HepG2 (cell line): Measurements from ENCODE around the gene AKR1C4. TPM values are rescaled to one million over a fixed set of nuclear protein-coding genes. Genes with fewer than 3 reads are reported as not detected.

Source experiments
- ATAD3A ChIP-seq: sonication (generic); formaldehyde crosslinking; IDR thresholded peaks from 2 replicates; pipeline ENCODE4 v1.4.0; 2020; ENCODE audit warnings: missing genetic modification reagents
- CSRNP1 ChIP-seq: sonication (generic); formaldehyde crosslinking; IDR thresholded peaks from 2 replicates; pipeline ENCODE4 v1.8.1; 2023; ENCODE audit warnings: mild to moderate bottlenecking, missing genetic modification reagents
- HDAC2 ChIP-seq: sonication (generic); formaldehyde crosslinking; IDR thresholded peaks from 2 replicates; pipeline ENCODE4 v1.4.0; 2020; ENCODE audit warnings: missing genetic modification reagents
- HES4 ChIP-seq: sonication (generic); formaldehyde crosslinking; IDR thresholded peaks from 2 replicates; pipeline ENCODE4 v1.9.0; 2021; ENCODE audit warnings: mild to moderate bottlenecking, missing genetic modification reagents, borderline replicate concordance
- HMG20A ChIP-seq: IDR thresholded peaks from 2 replicates; pipeline ENCODE4 v1.6.1; 2016; ENCODE audit warnings: borderline replicate concordance
- MYNN ChIP-seq: sonication (generic); formaldehyde crosslinking; IDR thresholded peaks from 2 replicates; pipeline ENCODE4 v1.4.0; 2020; ENCODE audit warnings: mild to moderate bottlenecking, low read depth, missing genetic modification reagents
- NFIB ChIP-seq: sonication (generic); formaldehyde crosslinking; IDR thresholded peaks from 2 replicates; pipeline ENCODE4 v1.9.0; 2021; ENCODE audit warnings: missing genetic modification reagents, mild to moderate bottlenecking, borderline replicate concordance
- NR1H2 ChIP-seq: sonication (generic); formaldehyde crosslinking; IDR thresholded peaks from 2 replicates; pipeline ENCODE4 v1.8.1; 2022; ENCODE audit warnings: low read depth, missing genetic modification reagents, borderline replicate concordance
- PAF1 ChIP-seq: IDR thresholded peaks from 2 replicates; pipeline ENCODE4 v1.6.1; 2016; ENCODE audit warnings: missing genetic modification reagents, missing compliant biosample characterization
- RCOR2 ChIP-seq: IDR thresholded peaks from 2 replicates; pipeline ENCODE4 v1.6.1; 2016; ENCODE audit warnings: missing biosample characterization, missing genetic modification reagents
- SALL1 ChIP-seq: sonication (generic); formaldehyde crosslinking; IDR thresholded peaks from 2 replicates; pipeline ENCODE4 v1.8.0; 2022; ENCODE audit warnings: mild to moderate bottlenecking, missing genetic modification reagents
- SMARCC2 ChIP-seq: fragments of 450-650 bp; IDR thresholded peaks from 2 replicates; pipeline ENCODE4 v1.6.1; 2017; ENCODE audit warnings: antibody characterized with exemption, mild to moderate bottlenecking
- SMYD3 ChIP-seq: sonication (generic); formaldehyde crosslinking; IDR thresholded peaks from 2 replicates; pipeline ENCODE4 v1.8.1; 2023; ENCODE audit warnings: mild to moderate bottlenecking, missing genetic modification reagents
- SNAPC4 ChIP-seq: sonication (generic); formaldehyde crosslinking; IDR thresholded peaks from 2 replicates; pipeline ENCODE4 v1.4.0; 2020; ENCODE audit warnings: mild to moderate bottlenecking, missing genetic modification reagents
- SRSF4 ChIP-seq: fragments of 200-400 bp; formaldehyde crosslinking; IDR thresholded peaks from one replicate; pipeline ENCODE4 v1.6.1; 2018; ENCODE audit warnings: mild to moderate bottlenecking, low read depth, low read length, moderate library complexity; ENCODE audit not compliant: poor library complexity, severe bottlenecking
- THRA ChIP-seq: sonication (generic); formaldehyde crosslinking; IDR thresholded peaks from 2 replicates; pipeline ENCODE4 v1.4.0; 2020; ENCODE audit warnings: missing genetic modification reagents, borderline replicate concordance
- ZBTB8A ChIP-seq: sonication (generic); formaldehyde crosslinking; IDR thresholded peaks from 2 replicates; pipeline ENCODE4 v1.4.0; 2020; ENCODE audit warnings: mild to moderate bottlenecking, low read depth, missing genetic modification reagents, borderline replicate concordance
- ZFYVE20 ChIP-seq: sonication (generic); formaldehyde crosslinking; IDR thresholded peaks from 2 replicates; pipeline ENCODE4 v1.8.0; 2023; ENCODE audit warnings: low read depth, mild to moderate bottlenecking, moderate library complexity, missing genetic modification reagents, borderline replicate concordance
- ZNF136 ChIP-seq: sonication (generic); formaldehyde crosslinking; IDR thresholded peaks from 2 replicates; pipeline ENCODE4 v1.8.1; 2022; ENCODE audit warnings: low read depth, mild to moderate bottlenecking, moderate library complexity, missing genetic modification reagents
- ZNF253 ChIP-seq: sonication (generic); formaldehyde crosslinking; IDR thresholded peaks from 2 replicates; pipeline ENCODE4 v1.8.0; 2022; ENCODE audit warnings: mild to moderate bottlenecking, missing genetic modification reagents, borderline replicate concordance
- ZNF30 ChIP-seq: sonication (generic); formaldehyde crosslinking; IDR thresholded peaks from 2 replicates; pipeline ENCODE4 v1.5.0; 2020; ENCODE audit warnings: mild to moderate bottlenecking, missing genetic modification reagents
- ZNF331 ChIP-seq: sonication (generic); formaldehyde crosslinking; IDR thresholded peaks from 2 replicates; pipeline ENCODE4 v1.4.0; 2020; ENCODE audit warnings: missing genetic modification reagents
- ZNF720 ChIP-seq: sonication (generic); formaldehyde crosslinking; IDR thresholded peaks from 2 replicates; pipeline ENCODE4 v1.4.0; 2020; ENCODE audit warnings: missing genetic modification reagents
- ZNF776 ChIP-seq: sonication (generic); formaldehyde crosslinking; IDR thresholded peaks from 2 replicates; pipeline ENCODE4 v1.4.0; 2020; ENCODE audit warnings: mild to moderate bottlenecking, missing genetic modification reagents
- ZSCAN21 ChIP-seq: sonication (generic); formaldehyde crosslinking; IDR thresholded peaks from 2 replicates; pipeline ENCODE4 v1.8.0; 2022; ENCODE audit warnings: mild to moderate bottlenecking, missing genetic modification reagents, moderate library complexity, borderline replicate concordance
- polyA plus RNA-seq, 8 experiments: library from polyadenylated mRNA; depleted of rRNA in 3 of 8; stranded (reverse) in 7 of 8; unstranded in 1 of 8; fragments of >200 nt; fragmentation: Illumina TruSeq in 4 of 8; extraction: Trizol in 4 of 8; gene quantifications; 2 replicates each; pipeline versions ENCODE4 v1.2.1 to v1.2.3, GENCODE V29; 2011 to 2016; ENCODE audit warnings: low read depth in 4 of 8, missing spikeins in 1 of 8, mixed read lengths in 1 of 8; ENCODE audit not compliant: insufficient read depth in 1 of 8
- total RNA-seq, 5 experiments: library from RNA; depleted of rRNA; stranded (reverse); fragments of >200 nt; fragmentation: Illumina TruSeq; extraction: Trizol; gene quantifications; 2 replicates each; pipeline ENCODE4 v1.2.3, GENCODE V29; 2016; ENCODE audit warnings: low read depth in 1 of 5

The AKR1C4 gene
- total and polyA plus RNA-seq, 2 of the 13 experiments (the other 11 are each of a cell fraction or from before 2014, with no cell fraction given): 0.18 to 1.3 TPM

GRCh38 chr10:5165738-5166137 lies 30.9 kb upstream of the AKR1C4 start (continued):
- TF ChIP-seq CSRNP1 (CRISPR knock-in tag) (no peak), NR1H2 (CRISPR knock-in tag) (no peak), RCOR2 (CRISPR knock-in tag) (peak; percentile 35; the same call in 1 of the 2 replicates), HDAC2 (CRISPR knock-in tag) (peak; percentile 55; the same call in 1 of the 2 replicates), SNAPC4 (CRISPR knock-in tag) (no peak), SMARCC2 (no peak), ZSCAN21 (no peak), ZNF253 (CRISPR knock-in tag) (no peak), HMG20A (CRISPR knock-in tag) (no peak), ZBTB8A (no peak), SMYD3 (CRISPR knock-in tag) (no peak), SALL1 (CRISPR knock-in tag) (no peak), ZNF30 (CRISPR knock-in tag) (no peak), ZNF136 (CRISPR knock-in tag) (no peak), ATAD3A (CRISPR knock-in tag) (no peak), PAF1 (CRISPR knock-in tag) (no peak), THRA (no peak), HES4 (CRISPR knock-in tag) (no peak), ZNF331 (CRISPR knock-in tag) (peak; percentile 80), ZNF776 (CRISPR knock-in tag) (no peak), MYNN (CRISPR knock-in tag) (no peak), ZFYVE20 (no peak), NFIB (CRISPR knock-in tag) (no peak), ZNF720 (CRISPR knock-in tag) (no peak), SRSF4 (no peak)
